Endometrial microvascular endothelial cells (primary cell): Measurements from ENCODE around the gene ZBTB7A. TPM values are rescaled to one million over a fixed set of nuclear protein-coding genes. Genes with fewer than 3 reads are reported as not detected.

Experiments used
- in situ Hi-C: cut with HindIII; loops from 2 replicates; pipeline ENCODE4 v1.10.0; 2017; ENCODE audit warnings: low sequenced_read_pairs, low pct_unique_long_range_greater_than_20kb; ENCODE audit errors: inconsistent ontology term
- total RNA-seq: library from RNA; depleted of rRNA; stranded (reverse); fragments of >200 nt; gene quantifications from one replicate; pipeline ENCODE4 v1.2.3, GENCODE V29; 2015; ENCODE audit errors: inconsistent ontology term

ZBTB7A gene
- total RNA-seq, 1 donor from 2014 or later, result 28.1 TPM

- in situ Hi-C loops, result no loop called here
Observed at GRCh38 chr19:4059453-4059871, 7.2 kb downstream of the ZBTB7A start.

- in situ Hi-C loops, result no loop called here
Observed at GRCh38 chr19:4058693-4059452, 7.8 kb downstream of the ZBTB7A start.

GRCh38 chr19:4057931-4058692, 8.6 kb downstream of the ZBTB7A start:
- in situ Hi-C loops, result no loop called here

- in situ Hi-C loops, result no loop called here
Observed at GRCh38 chr19:4055209-4055552, 11.5 kb downstream of the ZBTB7A start.

- in situ Hi-C loops, result no loop called here
Observed at GRCh38 chr19:4054441-4055208, 12.1 kb downstream of the ZBTB7A start.

GRCh38 chr19:4053423-4054324, 13.0 kb downstream of the ZBTB7A start:
- in situ Hi-C loops, result no loop called here

- in situ Hi-C loops, result no loop called here
Observed at GRCh38 chr19:4052993-4053422, 13.7 kb downstream of the ZBTB7A start.

- in situ Hi-C loops, result no loop called here
Observed at GRCh38 chr19:4052114-4052992, 14.3 kb downstream of the ZBTB7A start.

- in situ Hi-C loops, result no loop called here
Observed at GRCh38 chr19:4051175-4052101, 15.3 kb downstream of the ZBTB7A start.

- in situ Hi-C loops, result no loop called here
Observed at GRCh38 chr19:4049432-4049831, 17.3 kb downstream of the ZBTB7A start.

- in situ Hi-C loops, result no loop called here
Observed at GRCh38 chr19:4046946-4047683, 19.6 kb downstream of the ZBTB7A start.

GRCh38 chr19:4046362-4046691, 20.4 kb downstream of the ZBTB7A start:
- in situ Hi-C loops, result no loop called here

GRCh38 chr19:4045597-4046361, 20.9 kb downstream of the ZBTB7A start:
- in situ Hi-C loops, result no loop called here

GRCh38 chr19:4044990-4045465, 21.7 kb downstream of the ZBTB7A start:
- in situ Hi-C loops, result no loop called here

GRCh38 chr19:4043966-4044715, 22.6 kb downstream of the ZBTB7A start:
- in situ Hi-C loops, result no loop called here
